Activated naive CD8-positive, alpha-beta T cell treated with anti-CD3 and anti-CD28 coated beads, Interleukin-2, amount 10 ng/mL, durations not matched to agents 7 days and 5 days (primary cell): ENCODE data around the gene SEPHS1. TPM values are rescaled to one million over a fixed set of nuclear protein-coding genes. Genes with fewer than 3 reads are reported as not detected.
"Not testable (repeated sequence)": the region's sequence is repeated elsewhere in the genome, so short reads cannot be mapped to it uniquely, and the experiment has no call there.

ENCODE experiments used
- ATAC-seq: fragments of 150-1000 bp; cut with Tn5 transposase; one replicate; pipeline ENCODE4 v1.10.0; 2021; ENCODE audit warnings: low read depth, moderate library complexity
- POLR2A ChIA-PET: fragments of 350-600 bp; sonication (Branson Sonifier 250); formaldehyde crosslinking; loops from one replicate; lab custom pipeline; 2021; ENCODE audit warnings: antibody characterized with exemption; lab: Charles Lee
- DNase-seq: peaks from one replicate; pipeline ENCODE4 v3.0.0; 2021
- H3K27ac Mint-ChIP-seq: one replicate; pipeline ENCODE4 v1.8.0; 2022; ENCODE audit warnings: mild to moderate bottlenecking, mixed read lengths
- H3K27me3 Mint-ChIP-seq: one replicate; pipeline ENCODE4 v1.8.0; 2022; ENCODE audit warnings: mild to moderate bottlenecking, moderate library complexity, mixed read lengths
- H3K36me3 Mint-ChIP-seq: one replicate; pipeline ENCODE4 v1.8.0; 2021; ENCODE audit warnings: mild to moderate bottlenecking, mixed read lengths
- H3K4me1 Mint-ChIP-seq: one replicate; pipeline ENCODE4 v1.8.0; 2021; ENCODE audit warnings: mixed read lengths
- H3K4me3 Mint-ChIP-seq: one replicate; pipeline ENCODE4 v1.8.0; 2022; ENCODE audit warnings: mild to moderate bottlenecking, moderate library complexity, mixed read lengths
- H3K9me3 Mint-ChIP-seq: one replicate; pipeline ENCODE4 v1.8.0; 2021; ENCODE audit warnings: mixed read lengths
- total RNA-seq, 2 experiments: library from RNA; stranded (reverse); gene quantifications; one replicate each; pipeline ENCODE4 v1.2.3, GENCODE V29; 2021

Gene SEPHS1
- total RNA-seq, 2 experiments from 2014 or later = 40.8 to 43.8 TPM

GRCh38 chr10:13276749-13277365 is 71.2 kb downstream of the SEPHS1 start:
- H3K4me3 Mint-ChIP-seq = no peak overlapping the region
- H3K36me3 Mint-ChIP-seq = peaks cover 1% of the 10 kb centered on the region
- H3K27me3 Mint-ChIP-seq = no peaks in the 10 kb centered on the region
- H3K27ac Mint-ChIP-seq = no peak overlapping the region
- POLR2A ChIA-PET = no interaction called here
- no peak for DNase-seq
- no peaks in the 10 kb centered on the region for H3K4me1 Mint-ChIP-seq
- no peak for ATAC-seq
- no peaks in the 10 kb centered on the region for H3K9me3 Mint-ChIP-seq

- H3K4me3 Mint-ChIP-seq, H3K4me1 Mint-ChIP-seq, DNase-seq, H3K36me3 Mint-ChIP-seq, ATAC-seq, H3K27me3 Mint-ChIP-seq, H3K9me3 Mint-ChIP-seq, H3K27ac Mint-ChIP-seq, POLR2A ChIA-PET: not testable (repeated sequence)
Measured at GRCh38 chr10:13276146-13276545, 71.9 kb downstream of the SEPHS1 start.

DNA sequence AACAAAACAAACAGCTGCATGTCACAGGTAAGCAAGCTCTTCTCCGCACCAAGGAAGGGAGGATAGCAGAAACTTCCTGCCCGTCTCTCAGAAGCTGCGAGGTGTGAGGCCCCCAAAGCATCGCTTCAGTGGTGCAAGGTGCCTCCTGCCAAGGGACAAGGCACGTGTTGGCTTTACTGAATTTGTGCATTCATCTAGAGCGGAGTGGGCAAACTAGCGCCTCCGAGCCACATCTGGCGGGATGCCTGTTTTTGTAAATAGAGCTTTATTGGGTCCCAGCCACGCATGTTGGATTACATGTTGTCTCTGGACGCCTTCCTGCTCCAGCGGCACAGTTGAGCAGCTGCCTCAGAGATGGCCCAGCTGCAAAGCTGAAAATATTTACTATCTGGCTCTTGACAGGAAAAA is 75.9 kb downstream of the SEPHS1 start:
- DNase-seq = no peak
- Mint-ChIP-seq H3K36me3 (no peaks in the 10 kb centered on the region), H3K9me3 (no peaks in the 10 kb centered on the region), H3K4me3 (no peak overlapping the region), H3K27me3 (no peaks in the 10 kb centered on the region), H3K27ac (no peak overlapping the region), H3K4me1 (peaks cover 2% of the 10 kb centered on the region)
- POLR2A ChIA-PET = interaction anchor here (0.9 to 1.6 kb wide), 2 partner anchors 28 to 30 kb away, joined by 3 to 6 read pairs; partner anchors contain the start of gene PHYH
- no peak for ATAC-seq

- Mint-ChIP-seq H3K4me3 (no peak overlapping the region), H3K4me1 (peaks cover 3% of the 10 kb centered on the region), H3K27ac (no peak overlapping the region), H3K27me3 (no peaks in the 10 kb centered on the region), H3K9me3 (no peaks in the 10 kb centered on the region), H3K36me3 (no peaks in the 10 kb centered on the region)
- POLR2A ChIA-PET = interaction anchor here (0.9 kb wide), 1 partner anchor 28 kb away, joined by 3 read pairs; the partner anchor contains the start of gene PHYH
- DNase-seq (peak; percentile 53), ATAC-seq (peak; percentile 70)
Measured at GRCh38 chr10:13271552-13272163, 76.4 kb downstream of the SEPHS1 start.

DNA sequence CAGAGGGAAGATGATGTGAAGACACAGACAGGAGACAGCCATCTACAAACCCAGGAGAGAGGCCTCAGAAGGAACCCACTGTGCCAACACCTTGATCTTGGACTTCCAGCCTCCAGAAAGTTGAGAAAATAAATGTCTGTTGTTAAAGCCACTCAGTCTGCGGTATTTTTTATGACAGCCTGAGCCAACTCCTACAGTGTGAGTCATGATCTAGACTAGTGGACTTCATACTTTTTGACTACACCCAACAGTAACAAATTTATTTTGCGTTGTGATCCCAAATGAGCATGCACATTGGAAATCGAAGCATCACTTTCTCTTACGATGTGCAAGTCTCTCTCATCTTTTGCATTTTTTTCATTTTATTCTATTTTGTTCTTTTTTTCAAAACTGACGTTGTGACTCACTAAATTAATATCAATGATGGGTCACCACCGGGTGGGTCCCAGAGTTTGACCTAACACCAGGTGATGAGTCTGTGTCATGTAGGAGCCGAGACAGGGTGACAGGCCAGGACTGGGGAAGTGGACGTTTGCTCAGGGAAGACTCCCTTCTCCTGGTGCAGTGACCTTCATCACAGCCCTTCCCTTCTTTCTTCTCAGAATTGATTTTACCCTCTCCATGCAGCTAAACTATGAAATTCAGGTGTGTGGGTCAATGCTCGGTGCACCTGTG is 77.1 kb downstream of the SEPHS1 start:
- ATAC-seq (no peak), DNase-seq (no peak)
- Mint-ChIP-seq H3K36me3 (no peaks in the 10 kb centered on the region), H3K9me3 (no peaks in the 10 kb centered on the region), H3K27me3 (peaks cover 1% of the 10 kb centered on the region), H3K27ac (no peak overlapping the region), H3K4me3 (no peak overlapping the region), H3K4me1 (peaks cover 7% of the 10 kb centered on the region)
- POLR2A ChIA-PET = no interaction called here

DNA sequence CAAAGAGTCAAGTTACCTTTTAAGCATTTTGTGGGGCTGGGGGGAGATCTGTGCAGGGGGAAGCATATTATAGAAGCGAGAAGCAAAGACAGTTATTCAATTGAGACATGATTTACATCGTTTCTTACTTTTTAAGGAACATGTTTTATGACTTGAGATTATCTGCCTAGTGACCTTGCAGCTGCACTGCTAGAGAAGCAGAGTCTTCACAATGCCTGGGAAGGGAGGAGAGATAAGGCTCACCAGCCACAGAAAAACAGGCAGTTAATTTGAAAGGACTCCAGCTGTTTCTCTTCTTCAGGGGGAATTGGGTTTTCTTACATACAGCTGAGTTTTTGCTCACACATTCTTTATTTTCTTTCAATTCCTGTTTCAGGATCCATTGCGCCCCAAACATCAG is 79.3 kb downstream of the SEPHS1 start:
- POLR2A ChIA-PET = no interaction called here
- no peaks in the 10 kb centered on the region for H3K36me3 Mint-ChIP-seq
- H3K27ac Mint-ChIP-seq = no peak overlapping the region
- no peak overlapping the region for H3K4me3 Mint-ChIP-seq
- no peaks in the 10 kb centered on the region for H3K9me3 Mint-ChIP-seq
- DNase-seq = no peak
- H3K4me1 Mint-ChIP-seq = peaks cover 10% of the 10 kb centered on the region
- H3K27me3 Mint-ChIP-seq = peaks cover 4% of the 10 kb centered on the region
- ATAC-seq = no peak

DNA sequence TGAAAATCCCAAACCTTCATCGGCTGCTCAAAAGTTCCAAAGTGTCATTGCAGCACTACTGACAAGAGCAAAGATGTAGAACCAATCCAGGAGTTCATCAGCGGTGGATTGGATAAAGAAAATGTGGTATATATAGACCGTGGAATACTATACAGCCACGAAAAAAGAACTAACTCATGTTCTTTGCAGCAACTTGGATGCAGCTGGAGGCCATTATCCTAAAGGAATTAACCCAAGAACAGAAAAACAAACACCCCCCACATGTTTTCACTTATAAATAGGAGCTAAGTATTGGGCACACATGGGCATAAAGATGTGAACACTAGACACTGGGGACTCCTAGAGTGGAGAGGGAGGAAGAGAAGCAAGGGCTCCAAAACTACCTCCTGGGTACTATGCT is 79.8 kb downstream of the SEPHS1 start:
- H3K27ac Mint-ChIP-seq = no peak overlapping the region
- POLR2A ChIA-PET = no interaction called here
- no peaks in the 10 kb centered on the region for H3K9me3 Mint-ChIP-seq
- no peak overlapping the region for H3K4me3 Mint-ChIP-seq
- peaks cover 10% of the 10 kb centered on the region for H3K4me1 Mint-ChIP-seq
- no peaks in the 10 kb centered on the region for H3K36me3 Mint-ChIP-seq
- no peak for DNase-seq
- H3K27me3 Mint-ChIP-seq = peaks cover 4% of the 10 kb centered on the region
- no peak for ATAC-seq

Other genes with a start within 250 kb of the SEPHS1 start
- 10 to 100 TPM; 95.6 to 98.2 TPM for gene OPTN, start 248.1 kb downstream of the SEPHS1 start, total RNA-seq
- 10 to 100 TPM; 40.2 to 45.0 TPM for gene MCM10, start 186.7 kb downstream of the SEPHS1 start, total RNA-seq
- not detected for gene UCMA, start 113.9 kb downstream of the SEPHS1 start, total RNA-seq
- gene PHYH, start 48.2 kb downstream of the SEPHS1 start, total RNA-seq = 10 to 100 TPM; 15.1 to 16.0 TPM
- not detected for gene BEND7, start 180.7 kb upstream of the SEPHS1 start, total RNA-seq
- 10 to 100 TPM; 24.1 to 27.4 TPM for gene PRPF18, start 238.7 kb upstream of the SEPHS1 start, total RNA-seq